DOHH2 (cell line): Measurements from ENCODE around the gene CPEB1.
"Not testable (repeated sequence)": the region's sequence is repeated elsewhere in the genome, so short reads cannot be mapped to it uniquely, and the experiment has no call there.

Experiments
- H3F3A ChIP-seq: fragments of 200-600 bp; sonication (generic), shearing (Covaris generic); 2 replicates; pipeline ENCODE4 v1.6.0; 2016; ENCODE audit warnings: antibody characterized with exemption, mild to moderate bottlenecking; ENCODE audit not compliant: control insufficient read depth, insufficient read depth
- H3K27ac ChIP-seq: fragments of 200-600 bp; sonication (generic); 2 replicates; pipeline ENCODE4 v1.5.1; 2014; ENCODE audit warnings: low read depth, mild to moderate bottlenecking, low read length, moderate library complexity
- H3K27me3 ChIP-seq: fragments of 200-600 bp; sonication (generic); 2 replicates; pipeline ENCODE4 v1.6.1; 2014; ENCODE audit warnings: mild to moderate bottlenecking, low read length, mixed read lengths; ENCODE audit not compliant: control insufficient read depth
- H3K36me3 ChIP-seq: fragments of 200-600 bp; sonication (generic); 2 replicates; pipeline ENCODE4 v1.6.1; 2014; ENCODE audit warnings: mild to moderate bottlenecking, low read length, moderate library complexity, mixed read lengths; ENCODE audit not compliant: control insufficient read depth
- H3K4me1 ChIP-seq: fragments of 200-600 bp; sonication (generic); 2 replicates; pipeline ENCODE4 v1.6.1; 2014; ENCODE audit warnings: mild to moderate bottlenecking, low read length, mixed read lengths; ENCODE audit not compliant: control insufficient read depth
- H3K4me2 ChIP-seq: fragments of 200-600 bp; sonication (generic); 2 replicates; pipeline ENCODE4 v1.6.0; 2014; ENCODE audit warnings: mild to moderate bottlenecking, low read length, moderate library complexity
- H3K4me3 ChIP-seq: fragments of 200-600 bp; sonication (generic); 2 replicates; pipeline ENCODE4 v1.5.1; 2014; ENCODE audit warnings: mild to moderate bottlenecking, low read length, mixed read lengths
- H3K79me2 ChIP-seq: fragments of 200-600 bp; sonication (generic); 2 replicates; pipeline ENCODE4 v1.6.1; 2014; ENCODE audit warnings: mild to moderate bottlenecking, low read length, mixed read lengths; ENCODE audit not compliant: control insufficient read depth
- H3K9me2 ChIP-seq: fragments of 200-600 bp; sonication (generic); replicated peaks from 2 replicates; pipeline ENCODE4 v1.6.1; 2014; ENCODE audit warnings: mild to moderate bottlenecking, low read length, mixed read lengths; ENCODE audit not compliant: control insufficient read depth
- H3K9me3 ChIP-seq: fragments of 200-600 bp; sonication (generic); 2 replicates; pipeline ENCODE4 v1.6.1; 2014; ENCODE audit warnings: antibody characterized with exemption, low read length, mixed read lengths; ENCODE audit not compliant: control insufficient read depth, insufficient read depth
- H4K20me1 ChIP-seq: fragments of 200-600 bp; sonication (generic); 2 replicates; pipeline ENCODE4 v1.6.0; 2014; ENCODE audit warnings: low read depth, mild to moderate bottlenecking, antibody characterized with exemption, low read length, moderate library complexity; ENCODE audit not compliant: control insufficient read depth, insufficient read depth

Gene CPEB1

DNA sequence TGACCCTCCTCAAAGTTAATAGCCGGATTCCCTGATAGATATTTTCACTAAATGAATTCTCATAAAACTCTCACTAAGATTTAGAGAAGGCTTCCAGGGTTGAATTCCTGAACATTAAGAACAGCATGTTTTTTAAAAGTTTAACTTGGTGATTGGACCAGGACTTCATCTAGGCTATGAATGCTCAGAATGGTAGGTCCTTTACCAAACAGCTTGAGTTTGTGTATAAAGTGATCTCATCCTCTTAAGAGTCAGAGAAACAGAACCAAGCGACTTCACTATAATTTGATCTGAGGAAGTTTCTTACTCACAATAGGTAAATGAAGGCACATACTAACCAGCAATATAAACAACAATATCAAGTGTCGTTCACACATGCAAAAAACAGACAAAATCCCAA, 143.1 kb downstream of the CPEB1 start:
- H3K9me3 ChIP-seq, H3K9me2 ChIP-seq, H3K36me3 ChIP-seq, H4K20me1 ChIP-seq, H3K4me2 ChIP-seq, H3K4me3 ChIP-seq, H3K79me2 ChIP-seq, H3F3A ChIP-seq, H3K4me1 ChIP-seq, H3K27me3 ChIP-seq, H3K27ac ChIP-seq: not testable (repeated sequence)

DNA sequence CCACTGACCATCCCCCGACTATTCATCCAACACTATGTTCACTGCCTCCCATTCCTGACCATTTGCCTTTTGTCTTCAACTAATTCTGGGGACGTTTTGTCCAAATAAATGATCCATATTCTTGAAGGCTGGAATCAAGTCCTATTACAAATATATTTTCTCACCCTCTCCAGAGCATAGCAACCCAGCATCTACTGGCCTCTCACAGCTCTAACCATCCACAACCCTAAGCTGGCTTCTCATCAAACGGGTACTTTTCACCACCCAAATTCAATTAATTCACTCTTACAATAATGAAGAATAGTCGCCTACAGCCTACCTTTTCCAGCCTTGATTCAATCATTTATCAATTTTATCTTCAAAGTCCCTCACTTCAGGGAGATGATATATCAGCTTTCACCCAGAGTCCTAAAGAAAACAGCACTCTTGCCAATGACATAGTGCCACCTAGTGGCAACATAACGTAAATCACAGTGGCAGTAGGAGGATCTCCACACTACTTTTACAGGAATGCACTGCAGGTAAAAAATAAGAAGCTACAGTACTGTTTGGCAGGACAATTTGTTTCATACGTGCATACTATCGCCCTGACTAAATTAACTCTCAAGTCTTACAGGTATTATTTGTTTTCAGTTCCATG, 144.3 kb downstream of the CPEB1 start:
- not testable (repeated sequence) for H3K36me3 ChIP-seq, H3K27me3 ChIP-seq, H3K27ac ChIP-seq, H3K4me3 ChIP-seq, H3F3A ChIP-seq, H3K9me3 ChIP-seq, H4K20me1 ChIP-seq, H3K4me1 ChIP-seq, H3K79me2 ChIP-seq, H3K4me2 ChIP-seq, H3K9me2 ChIP-seq

DNA sequence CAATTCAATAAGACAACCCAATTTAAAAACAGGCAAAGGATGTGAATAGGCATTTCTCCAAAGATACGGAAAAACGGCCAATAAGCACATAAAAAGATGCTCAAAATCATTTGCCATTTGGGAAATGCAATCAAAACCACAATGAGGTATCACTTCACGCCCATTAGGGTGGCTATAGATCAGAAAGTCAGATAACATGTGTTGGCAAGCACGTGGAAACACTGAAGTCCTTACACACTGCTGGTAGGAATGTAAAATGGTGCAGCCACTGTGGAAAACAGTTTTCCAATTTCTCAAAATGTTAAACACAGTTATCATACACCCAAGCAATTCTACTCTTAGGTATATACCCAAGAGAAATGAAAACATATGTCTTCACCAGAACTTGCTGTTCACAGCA, 146.4 kb downstream of the CPEB1 start:
- H3K4me2 ChIP-seq, H3K9me3 ChIP-seq, H3K27ac ChIP-seq, H3K36me3 ChIP-seq, H3K4me1 ChIP-seq, H3K27me3 ChIP-seq, H3K4me3 ChIP-seq, H3K9me2 ChIP-seq, H3F3A ChIP-seq, H4K20me1 ChIP-seq, H3K79me2 ChIP-seq: not testable (repeated sequence)

DNA sequence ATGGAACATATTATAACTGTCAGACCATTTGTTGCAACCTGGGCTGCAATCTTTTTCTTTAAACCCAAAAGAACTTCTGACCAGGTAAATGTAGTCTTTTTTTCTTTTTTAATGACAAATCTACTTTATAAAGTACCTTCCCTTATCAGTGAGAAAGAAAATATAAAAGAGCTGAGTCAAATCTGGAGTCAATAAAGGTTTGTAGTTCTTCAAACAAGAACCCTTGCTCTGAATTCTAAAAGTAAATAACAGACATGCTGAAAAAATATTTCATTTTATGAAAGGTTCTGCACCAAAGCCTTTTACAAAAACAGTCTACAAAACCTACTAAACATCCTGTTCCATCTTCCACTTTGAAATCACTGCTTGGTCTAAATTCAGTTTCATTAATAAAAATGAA, 149.2 kb downstream of the CPEB1 start:
- not testable (repeated sequence) for H3K9me3 ChIP-seq, H3K27ac ChIP-seq, H3K4me2 ChIP-seq, H3K9me2 ChIP-seq, H3K36me3 ChIP-seq, H4K20me1 ChIP-seq, H3K27me3 ChIP-seq, H3K4me1 ChIP-seq, H3K79me2 ChIP-seq, H3K4me3 ChIP-seq, H3F3A ChIP-seq
